ENCODE results near the gene FOXP1.

FOXP1 gene

DNA sequence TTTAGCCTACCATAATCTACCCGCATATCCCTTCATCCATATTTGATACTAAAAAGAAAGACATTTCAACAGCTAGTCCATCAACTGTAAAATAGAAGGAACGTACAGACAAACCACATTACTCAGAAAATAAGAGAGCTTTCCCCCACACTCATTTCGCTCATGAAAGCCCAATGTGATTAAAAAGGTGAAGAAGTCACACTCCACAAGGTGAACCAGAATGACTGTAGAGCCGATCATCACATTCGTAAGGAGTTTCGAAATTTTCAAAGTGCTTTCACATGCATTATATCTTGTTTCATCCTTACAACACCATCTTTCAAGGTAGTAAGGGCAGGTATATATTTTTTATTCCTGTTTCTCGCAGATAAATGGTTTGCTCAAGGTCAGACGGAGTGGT lies 225.3 kb downstream of the FOXP1 start:
- ATAC-seq, result no peak
- TF ChIP-seq SNAI2 (CRISPR knock-in tag; IDR thresholded peaks at IDR 0.05) (no peak), ISL1 (CRISPR knock-in tag; IDR thresholded peaks at IDR 0.05) (no peak)
- TF ChIP-seq, protein P1, sequence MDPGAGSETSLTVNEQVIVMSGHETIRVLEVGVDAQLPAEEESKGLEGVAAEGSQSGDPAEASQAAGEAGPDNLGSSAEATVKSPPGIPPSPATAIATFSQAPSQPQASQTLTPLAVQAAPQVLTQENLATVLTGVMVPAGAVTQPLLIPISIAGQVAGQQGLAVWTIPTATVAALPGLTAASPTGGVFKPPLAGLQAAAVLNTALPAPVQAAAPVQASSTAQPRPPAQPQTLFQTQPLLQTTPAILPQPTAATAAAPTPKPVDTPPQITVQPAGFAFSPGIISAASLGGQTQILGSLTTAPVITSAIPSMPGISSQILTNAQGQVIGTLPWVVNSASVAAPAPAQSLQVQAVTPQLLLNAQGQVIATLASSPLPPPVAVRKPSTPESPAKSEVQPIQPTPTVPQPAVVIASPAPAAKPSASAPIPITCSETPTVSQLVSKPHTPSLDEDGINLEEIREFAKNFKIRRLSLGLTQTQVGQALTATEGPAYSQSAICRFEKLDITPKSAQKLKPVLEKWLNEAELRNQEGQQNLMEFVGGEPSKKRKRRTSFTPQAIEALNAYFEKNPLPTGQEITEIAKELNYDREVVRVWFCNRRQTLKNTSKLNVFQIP (CRISPR knock-in tag; IDR thresholded peaks at IDR 0.05; ENCODE audit: borderline replicate concordance, low read depth), result no peak

DNA sequence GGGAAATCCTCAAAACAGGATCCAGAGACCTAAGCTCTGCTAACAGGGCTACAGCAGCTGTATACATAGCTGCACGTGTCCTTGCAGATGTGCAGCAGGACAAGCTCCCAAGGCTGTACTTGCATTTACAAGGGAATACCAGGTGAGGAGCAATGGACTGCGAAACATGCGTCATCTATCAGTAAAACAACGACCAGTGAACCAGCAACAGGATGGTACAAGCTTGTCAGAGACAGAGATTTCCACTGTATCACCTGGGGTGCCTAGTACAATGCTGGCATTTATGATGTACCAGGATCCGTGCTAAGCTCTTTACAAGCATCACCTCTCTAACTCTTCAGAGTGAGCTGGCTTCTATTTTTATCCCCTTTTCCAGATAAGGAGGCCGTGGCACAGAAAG lies 227.3 kb downstream of the FOXP1 start:
- TF ChIP-seq ZNF565 (CRISPR knock-in tag; conservative IDR thresholded peaks at IDR 0.05; ENCODE audit: low read depth) (no peak), CSDC2 (CRISPR knock-in tag; IDR thresholded peaks at IDR 0.05) (no peak), ARNTL (CRISPR knock-in tag; IDR thresholded peaks at IDR 0.05; ENCODE audit: borderline replicate concordance, low read depth) (no peak), TCF4 (CRISPR knock-in tag; IDR thresholded peaks at IDR 0.05; ENCODE audit: borderline replicate concordance) (no peak)
- TF ChIP-seq, protein P2, sequence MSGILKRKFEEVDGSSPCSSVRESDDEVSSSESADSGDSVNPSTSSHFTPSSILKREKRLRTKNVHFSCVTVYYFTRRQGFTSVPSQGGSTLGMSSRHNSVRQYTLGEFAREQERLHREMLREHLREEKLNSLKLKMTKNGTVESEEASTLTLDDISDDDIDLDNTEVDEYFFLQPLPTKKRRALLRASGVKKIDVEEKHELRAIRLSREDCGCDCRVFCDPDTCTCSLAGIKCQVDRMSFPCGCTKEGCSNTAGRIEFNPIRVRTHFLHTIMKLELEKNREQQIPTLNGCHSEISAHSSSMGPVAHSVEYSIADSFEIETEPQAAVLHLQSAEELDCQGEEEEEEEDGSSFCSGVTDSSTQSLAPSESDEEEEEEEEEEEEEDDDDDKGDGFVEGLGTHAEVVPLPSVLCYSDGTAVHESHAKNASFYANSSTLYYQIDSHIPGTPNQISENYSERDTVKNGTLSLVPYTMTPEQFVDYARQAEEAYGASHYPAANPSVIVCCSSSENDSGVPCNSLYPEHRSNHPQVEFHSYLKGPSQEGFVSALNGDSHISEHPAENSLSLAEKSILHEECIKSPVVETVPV (CRISPR knock-in tag; IDR thresholded peaks at IDR 0.05), result no peak
- no peak for ATAC-seq

DNA sequence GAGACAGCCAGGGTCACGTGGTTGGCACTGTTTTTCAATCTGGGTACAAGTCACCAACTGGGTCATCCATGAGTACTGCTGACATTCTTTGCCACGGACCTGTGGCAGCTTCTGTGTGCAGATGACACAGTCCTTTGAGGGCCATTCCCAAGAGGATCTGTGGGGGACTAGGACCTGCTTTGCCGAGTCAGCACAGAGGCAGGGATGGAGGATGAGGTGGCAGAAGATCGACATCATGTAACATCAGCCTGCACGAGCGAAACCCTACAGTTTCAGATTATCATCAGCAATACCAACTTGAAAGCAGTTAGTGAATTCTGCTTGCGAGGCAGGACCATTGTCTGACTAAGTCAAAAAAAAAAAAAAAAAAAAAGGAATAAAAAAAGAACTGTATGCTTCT lies 227.7 kb downstream of the FOXP1 start:
- no peak for ATAC-seq
- no peak for TF ChIP-seq TOX (CRISPR knock-in tag; IDR thresholded peaks at IDR 0.05; ENCODE audit: borderline replicate concordance)
- no peak for TF ChIP-seq GLIS3 (CRISPR knock-in tag; IDR thresholded peaks at IDR 0.05)
- TF ChIP-seq, protein P2 (CRISPR knock-in tag; IDR thresholded peaks at IDR 0.05), result no peak
- no peak for TF ChIP-seq RARB (CRISPR knock-in tag; IDR thresholded peaks at IDR 0.05)
- TF ChIP-seq ZNF565 (CRISPR knock-in tag; conservative IDR thresholded peaks at IDR 0.05; ENCODE audit: low read depth), result no peak
- no peak for TF ChIP-seq SNAI2 (CRISPR knock-in tag; IDR thresholded peaks at IDR 0.05)
- TF ChIP-seq CSDC2 (CRISPR knock-in tag; IDR thresholded peaks at IDR 0.05), result no peak
- no peak for TF ChIP-seq ZNF70 (CRISPR knock-in tag; IDR thresholded peaks at IDR 0.05)
- TF ChIP-seq, protein P1 (CRISPR knock-in tag; IDR thresholded peaks at IDR 0.05; ENCODE audit: borderline replicate concordance, low read depth), result no peak
- TF ChIP-seq ISL1 (CRISPR knock-in tag; IDR thresholded peaks at IDR 0.05), result no peak
- TF ChIP-seq ZC3H10 (CRISPR knock-in tag; IDR thresholded peaks at IDR 0.05), result no peak
- TF ChIP-seq PPARA (CRISPR knock-in tag; IDR thresholded peaks at IDR 0.05; ENCODE audit: borderline replicate concordance), result no peak
- no peak for TF ChIP-seq ZNF8 (CRISPR knock-in tag; IDR thresholded peaks at IDR 0.05)
- TF ChIP-seq ARNTL (CRISPR knock-in tag; IDR thresholded peaks at IDR 0.05; ENCODE audit: borderline replicate concordance, low read depth), result no peak
- no peak for TF ChIP-seq ZFP30 (CRISPR knock-in tag; IDR thresholded peaks at IDR 0.05)
- TF ChIP-seq, protein P3, sequence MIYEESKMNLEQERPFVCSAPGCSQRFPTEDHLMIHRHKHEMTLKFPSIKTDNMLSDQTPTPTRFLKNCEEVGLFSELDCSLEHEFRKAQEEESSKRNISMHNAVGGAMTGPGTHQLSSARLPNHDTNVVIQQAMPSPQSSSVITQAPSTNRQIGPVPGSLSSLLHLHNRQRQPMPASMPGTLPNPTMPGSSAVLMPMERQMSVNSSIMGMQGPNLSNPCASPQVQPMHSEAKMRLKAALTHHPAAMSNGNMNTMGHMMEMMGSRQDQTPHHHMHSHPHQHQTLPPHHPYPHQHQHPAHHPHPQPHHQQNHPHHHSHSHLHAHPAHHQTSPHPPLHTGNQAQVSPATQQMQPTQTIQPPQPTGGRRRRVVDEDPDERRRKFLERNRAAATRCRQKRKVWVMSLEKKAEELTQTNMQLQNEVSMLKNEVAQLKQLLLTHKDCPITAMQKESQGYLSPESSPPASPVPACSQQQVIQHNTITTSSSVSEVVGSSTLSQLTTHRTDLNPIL (CRISPR knock-in tag; IDR thresholded peaks at IDR 0.05; ENCODE audit: low read depth), result no peak
- TF ChIP-seq OSR1 (CRISPR knock-in tag; IDR thresholded peaks at IDR 0.05), result no peak
- no peak for TF ChIP-seq ESRRG (CRISPR knock-in tag; IDR thresholded peaks at IDR 0.05)
- TF ChIP-seq BACH2 (CRISPR knock-in tag; IDR thresholded peaks at IDR 0.05; ENCODE audit: borderline replicate concordance), result no peak
- no peak for TF ChIP-seq TCF4 (CRISPR knock-in tag; IDR thresholded peaks at IDR 0.05; ENCODE audit: borderline replicate concordance)

DNA sequence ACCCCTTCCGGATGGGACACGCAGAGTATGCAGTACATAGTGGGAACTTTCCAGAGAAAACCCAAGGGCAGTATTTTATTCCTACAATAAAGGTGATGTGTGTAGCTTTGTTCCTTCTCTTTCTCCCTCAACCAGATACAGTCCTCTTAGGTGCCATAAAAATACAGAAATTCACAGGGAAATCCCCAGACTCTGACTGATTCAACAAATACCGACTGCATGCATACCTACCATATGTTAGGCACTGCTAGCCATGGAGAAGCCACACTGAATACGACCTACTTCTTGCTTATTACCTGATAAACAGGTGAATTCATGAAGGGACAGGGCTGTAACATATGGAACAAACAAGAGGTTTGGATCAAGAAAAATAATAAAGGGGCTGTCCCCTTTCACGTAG lies 228.5 kb downstream of the FOXP1 start:
- TF ChIP-seq ZC3H10 (CRISPR knock-in tag; IDR thresholded peaks at IDR 0.05), result no peak
- no peak for TF ChIP-seq ZFP3 (CRISPR knock-in tag; IDR thresholded peaks at IDR 0.05)
- TF ChIP-seq BACH2 (CRISPR knock-in tag; IDR thresholded peaks at IDR 0.05; ENCODE audit: borderline replicate concordance), result no peak

More for the DNA sequence above, 228.5 kb downstream of the FOXP1 start:
- no peak for ATAC-seq

Measured in SK-N-SH treated with all-trans-retinoic acid at 6 μM for 48 hours (cell line).